GM19328 (cell line): Measurements from ENCODE around the gene MYT1.

Experiments used
- ATAC-seq: cut with Tn5 transposase; IDR thresholded peaks from one replicate; pipeline ENCODE4 v1.9.1; 2021; ENCODE audit warnings: mild to moderate bottlenecking, moderate library complexity; ENCODE audit not compliant: unreplicated experiment

MYT1 gene

GRCh38 chr20:64188682-64189529 is 24.7 kb downstream of the MYT1 start:
- no peak for ATAC-seq

DNA sequence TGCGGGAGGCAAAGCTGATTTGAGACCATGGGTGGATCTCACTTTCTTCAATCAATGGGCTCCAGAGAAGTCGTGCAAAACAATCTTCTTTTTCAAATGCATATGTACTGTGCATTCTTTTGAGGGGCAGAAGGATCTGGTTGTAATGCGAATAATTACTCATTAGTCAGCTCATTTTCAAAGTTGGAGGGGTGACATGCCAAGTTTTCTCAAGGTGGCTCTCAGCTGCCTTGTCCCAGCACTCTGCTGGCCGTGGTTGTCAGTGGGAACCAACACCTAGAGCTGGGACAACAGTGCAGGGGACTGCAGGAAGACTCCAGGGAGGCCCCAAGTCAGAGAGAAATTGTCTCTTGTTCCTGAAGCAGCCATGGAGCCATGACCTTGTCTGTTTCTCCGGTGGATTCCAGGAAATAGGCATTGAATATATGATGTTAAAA is 25.3 kb downstream of the MYT1 start:
- no peak for ATAC-seq

GRCh38 chr20:64189986-64190385 is 25.7 kb downstream of the MYT1 start:
- no peak for ATAC-seq

- ATAC-seq, result no peak
These were observed 26.8 kb downstream of the MYT1 start for GRCh38 chr20:64191002-64191401.

- no peak for ATAC-seq
These were observed 28.2 kb downstream of the MYT1 start for GRCh38 chr20:64192406-64192805.

DNA sequence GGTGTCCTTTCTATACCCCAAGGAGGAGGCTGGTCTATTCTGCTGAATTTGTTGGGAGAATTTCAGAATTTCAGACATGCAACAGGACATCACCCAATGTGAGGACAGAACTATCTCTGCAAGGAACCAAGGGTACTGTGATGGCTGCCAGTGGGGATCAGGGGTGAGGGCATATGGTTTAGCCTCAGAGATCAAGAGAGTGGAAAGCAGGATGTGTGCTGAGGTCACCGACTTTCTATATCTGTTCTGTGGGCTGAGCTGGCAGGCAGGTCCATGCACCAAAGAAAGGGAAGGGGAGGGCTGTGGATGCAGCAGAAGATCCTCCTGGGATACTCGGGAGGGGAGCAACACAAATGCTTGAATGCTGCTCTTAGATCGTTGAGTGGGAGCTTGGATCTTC is 28.8 kb downstream of the MYT1 start:
- no peak for ATAC-seq

GRCh38 chr20:64194269-64194668 is 30.0 kb downstream of the MYT1 start:
- no peak for ATAC-seq

GRCh38 chr20:64196309-64196708 is 32.1 kb downstream of the MYT1 start:
- no peak for ATAC-seq

- ATAC-seq, result no peak
These were observed 32.6 kb downstream of the MYT1 start for GRCh38 chr20:64196847-64197306.

GRCh38 chr20:64198347-64198746 is 34.1 kb downstream of the MYT1 start:
- no peak for ATAC-seq

DNA sequence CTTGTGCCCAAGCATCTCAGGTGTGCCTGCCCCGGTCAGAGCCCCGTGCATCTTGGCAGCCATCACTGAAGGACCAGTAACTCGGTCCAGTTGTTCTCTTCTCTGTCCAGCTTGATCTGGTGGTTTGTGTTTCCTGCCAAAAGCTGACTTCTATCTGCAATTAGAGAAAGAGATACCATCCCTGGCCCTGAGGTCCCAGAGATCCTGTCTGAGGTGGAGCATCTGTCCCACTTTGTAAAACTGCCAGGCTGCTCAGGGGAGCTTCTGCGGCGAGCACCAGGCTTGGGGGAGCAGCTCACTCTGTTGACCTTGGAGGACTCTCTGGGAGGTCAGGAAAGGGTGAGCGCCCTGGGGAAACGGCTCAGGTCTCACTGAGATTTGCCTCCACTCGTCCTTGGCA is 35.1 kb downstream of the MYT1 start:
- ATAC-seq, result no peak

DNA sequence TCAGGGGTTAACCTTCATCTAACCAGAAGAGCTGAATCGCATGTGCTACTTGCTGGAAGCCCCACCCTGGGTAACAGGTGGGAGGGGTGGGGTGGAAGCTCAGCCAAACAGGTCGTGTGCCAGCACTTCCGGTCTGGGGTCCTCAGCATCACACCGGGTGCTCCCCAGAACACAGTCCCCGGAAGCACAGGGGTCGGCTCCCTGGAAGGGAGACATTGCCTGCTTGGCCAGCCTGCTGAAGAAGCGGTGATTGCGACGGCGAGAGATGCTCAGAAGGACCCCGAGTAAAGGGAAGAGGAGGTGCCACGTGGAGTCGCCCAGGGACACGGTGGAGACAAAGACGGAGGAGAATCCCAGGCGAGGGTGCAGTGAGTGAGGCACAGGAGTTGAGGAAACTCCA is 36.5 kb downstream of the MYT1 start:
- ATAC-seq, result no peak

DNA sequence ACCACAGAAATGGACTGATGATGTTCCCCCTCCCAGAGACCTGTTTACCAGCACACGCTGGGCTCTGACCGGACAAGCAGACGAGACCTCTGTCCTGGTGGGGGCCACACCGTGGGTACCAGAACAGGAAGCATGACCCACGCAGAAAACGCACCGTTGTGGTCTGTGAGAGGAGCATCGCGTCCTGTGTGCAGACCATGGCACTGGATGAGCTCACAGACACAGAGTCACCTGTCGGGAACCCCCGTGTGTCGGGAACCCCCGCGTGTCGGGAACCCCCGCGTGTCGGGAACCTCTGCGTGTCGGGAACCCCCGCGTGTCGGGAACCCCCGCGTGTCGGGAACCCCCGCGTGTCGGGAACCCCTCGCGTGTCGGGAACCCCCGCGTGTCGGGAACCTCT is 37.4 kb downstream of the MYT1 start:
- ATAC-seq, result no peak

- ATAC-seq, result no peak
These were observed 39.0 kb downstream of the MYT1 start for GRCh38 chr20:64203037-64203777.

- ATAC-seq, result no peak
These were observed 41.4 kb downstream of the MYT1 start for GRCh38 chr20:64205611-64206026.

GRCh38 chr20:64206614-64207013 is 42.4 kb downstream of the MYT1 start:
- ATAC-seq, result no peak

DNA sequence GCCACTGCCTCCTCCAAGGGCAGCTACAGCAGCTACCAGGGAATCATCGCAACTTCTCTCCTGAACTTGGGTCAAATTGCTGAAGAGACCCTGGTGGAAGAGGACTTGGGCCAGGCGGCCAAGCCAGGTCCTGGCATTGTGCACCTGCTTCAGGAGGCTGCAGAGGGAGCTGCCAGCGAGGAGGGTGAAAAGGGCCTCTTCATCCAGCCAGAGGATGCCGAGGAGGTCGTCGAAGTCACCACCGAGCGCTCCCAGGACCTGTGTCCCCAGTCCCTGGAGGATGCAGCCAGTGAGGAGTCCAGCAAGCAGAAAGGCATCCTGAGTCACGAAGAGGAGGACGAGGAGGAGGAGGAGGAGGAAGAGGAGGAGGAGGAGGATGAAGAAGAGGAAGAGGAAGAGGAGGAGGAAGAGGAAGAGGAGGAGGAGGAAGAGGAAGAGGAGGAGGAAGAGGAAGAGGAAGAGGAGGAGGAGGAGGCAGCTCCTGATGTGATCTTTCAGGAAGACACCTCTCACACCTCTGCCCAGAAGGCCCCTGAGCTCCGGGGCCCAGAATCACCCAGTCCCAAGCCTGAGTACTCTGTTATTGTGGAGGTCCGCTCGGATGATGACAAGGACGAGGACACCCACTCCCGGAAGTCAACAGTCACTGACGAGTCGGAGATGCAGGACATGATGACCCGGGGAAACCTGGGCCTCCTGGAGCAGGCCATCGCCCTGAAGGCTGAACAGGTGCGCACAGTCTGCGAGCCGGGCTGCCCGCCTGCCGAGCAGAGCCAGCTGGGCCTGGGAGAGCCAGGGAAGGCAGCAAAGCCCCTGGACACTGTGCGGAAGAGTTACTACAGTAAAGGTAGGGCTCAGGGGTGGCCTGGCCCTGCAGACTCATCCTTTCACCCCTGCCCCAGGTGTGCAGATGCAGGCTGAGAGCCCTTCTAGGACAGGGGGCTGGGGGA is 43.7 kb downstream of the MYT1 start:
- no peak for ATAC-seq

- ATAC-seq, result no peak
These were observed 44.9 kb downstream of the MYT1 start for GRCh38 chr20:64209148-64209547.

DNA sequence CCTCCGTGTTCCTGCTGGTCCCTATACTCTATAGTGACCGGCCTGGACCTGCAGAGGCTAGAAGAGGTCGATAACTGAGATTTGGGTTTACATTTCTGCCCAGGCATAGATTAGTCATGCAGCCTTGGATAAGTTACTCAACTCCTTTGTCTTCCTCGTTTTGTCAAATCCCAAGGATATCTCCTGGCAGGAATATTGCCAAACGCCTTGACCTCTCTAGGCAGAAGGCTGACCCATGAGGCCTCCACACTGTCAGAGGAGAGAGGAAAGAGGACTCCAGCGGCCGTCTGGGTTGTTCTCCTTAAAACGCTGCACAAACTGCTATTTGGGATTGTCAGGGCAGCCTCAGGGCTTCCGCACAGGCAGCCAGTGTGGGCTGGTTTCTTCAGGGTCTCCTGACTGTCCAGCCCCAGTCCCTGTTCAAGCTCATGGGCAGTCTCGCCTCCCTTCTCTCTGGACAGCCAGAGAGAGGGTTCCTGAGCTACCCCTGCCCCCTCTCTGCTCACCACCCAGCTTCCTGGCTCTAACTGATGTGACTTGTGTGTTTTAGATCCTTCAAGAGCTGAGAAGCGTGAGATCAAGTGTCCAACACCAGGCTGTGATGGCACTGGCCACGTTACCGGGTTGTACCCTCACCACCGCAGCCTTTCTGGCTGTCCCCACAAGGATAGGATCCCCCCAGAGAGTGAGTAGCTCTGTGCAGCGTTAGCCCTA is 46.6 kb downstream of the MYT1 start:
- no peak for ATAC-seq
